Measurements from ENCODE around the gene RAP1GAP2. TPM values are rescaled to one million over a fixed set of nuclear protein-coding genes. Genes with fewer than 3 reads are reported as not detected.
"Not testable (repeated sequence)": the region's sequence is repeated elsewhere in the genome, so short reads cannot be mapped to it uniquely, and the experiment has no call there.

Gene RAP1GAP2
- total and polyA plus RNA-seq, 2 experiments from 2014 or later = 0.74 to 3.8 TPM

- in situ Hi-C loops (cut with MboI); H3K4me2 ChIP-seq (ENCODE audit: unreplicated experiment); H3K9me2 ChIP-seq (ENCODE audit: insufficient read depth); H3K27me3 ChIP-seq (replicated peaks; ENCODE audit: insufficient read depth); H2AFZ ChIP-seq; H3K9ac ChIP-seq; DNase-seq; H3K36me3 ChIP-seq (ENCODE audit: low read depth); H4K20me1 ChIP-seq (ENCODE audit: insufficient read depth); H3K27ac ChIP-seq; H3K79me2 ChIP-seq (ENCODE audit: insufficient read depth); H3K4me1 ChIP-seq (ENCODE audit: insufficient read depth); H3K9me3 ChIP-seq (ENCODE audit: low read depth); H3F3A ChIP-seq (ENCODE audit: insufficient read depth); H3K4me3 ChIP-seq: not testable (repeated sequence)
- WGBS, 2 experiments (ENCODE audit: low coverage in 1 of 2, low lambda C conversion rate in 2 of 2, missing lambda C conversion rate in 2 of 2) = 0% methylated on average over 1 of the region's 1 CpG; no CpG with 5 or more reads in 1 of the 2 experiments
These were observed 269.0 kb downstream of the RAP1GAP2 start for GRCh38 chr17:3065192-3065591.

GRCh38 chr17:3073850-3074249 is 277.6 kb downstream of the RAP1GAP2 start:
- H2AFZ ChIP-seq; H3K27ac ChIP-seq; H3K9me2 ChIP-seq (ENCODE audit: insufficient read depth); H3K27me3 ChIP-seq (replicated peaks; ENCODE audit: insufficient read depth); H4K20me1 ChIP-seq (ENCODE audit: insufficient read depth); H3K9ac ChIP-seq; DNase-seq; H3K79me2 ChIP-seq (ENCODE audit: insufficient read depth); H3K4me3 ChIP-seq; H3K4me2 ChIP-seq (ENCODE audit: unreplicated experiment); H3K4me1 ChIP-seq (ENCODE audit: insufficient read depth); H3K9me3 ChIP-seq (ENCODE audit: low read depth); H3F3A ChIP-seq (ENCODE audit: insufficient read depth); H3K36me3 ChIP-seq (ENCODE audit: low read depth); in situ Hi-C loops (cut with MboI): not testable (repeated sequence)
- WGBS, 2 experiments (ENCODE audit: low coverage in 1 of 2, low lambda C conversion rate in 2 of 2, missing lambda C conversion rate in 2 of 2) = 20 to 31% methylated on average over 4 of the region's 4 CpGs

MicroRNAs within 50 kb of the gene (microRNA counts, 767-probe panel; counts per million panel counts)
- microRNA hsa-miR-1253 = 447 counts per million, percentile 86 among the panel's probes with 10 or more counts

Small RNAs within 50 kb of the gene (microRNA-seq; reads per million reads assigned to microRNA genes)
- gene MIR1253 (ENCODE audit: borderline number of aligned reads) = not detected

Small RNAs within 50 kb of the gene (small RNA-seq; reads per million reads assigned to genes)
- gene MIR1253 (ENCODE audit: low read depth, low replicate concordance) (not detected), gene hsa-mir-1253 (ENCODE audit: low read depth, low replicate concordance) (not detected)

Other genes with a start within 250 kb of the RAP1GAP2 start
- 76.4 and 88.7 TPM in 2 replicates for gene PAFAH1B1, start 202.8 kb upstream of the RAP1GAP2 start, total RNA-seq (2014; rRNA removed; shearing (Covaris generic))
- 32.5 and 39.3 TPM in 2 replicates for gene PAFAH1B1, start 202.8 kb upstream of the RAP1GAP2 start, polyA plus RNA-seq (2016; fragmentation: Nextera tagmentation; extraction: Ambion mirVana)
- 26.1 and 32.7 TPM in 2 replicates for gene CLUH, start 84.7 kb upstream of the RAP1GAP2 start, total RNA-seq (2014; rRNA removed; shearing (Covaris generic))
- gene CLUH, start 84.7 kb upstream of the RAP1GAP2 start, polyA plus RNA-seq (2016; fragmentation: Nextera tagmentation; extraction: Ambion mirVana) = 16.3 and 16.9 TPM in 2 replicates
- not detected in 2 replicates for gene CCDC92B, start 46.8 kb upstream of the RAP1GAP2 start, total RNA-seq (2014; rRNA removed; shearing (Covaris generic))
- not detected in 2 replicates for gene CCDC92B, start 46.8 kb upstream of the RAP1GAP2 start, polyA plus RNA-seq (2016; fragmentation: Nextera tagmentation; extraction: Ambion mirVana)